Glomerular endothelial cell (primary cell): ENCODE measurements around the gene CLHC1. TPM values are rescaled to one million over a fixed set of nuclear protein-coding genes. Genes with fewer than 3 reads are reported as not detected.
"Not testable (repeated sequence)": the region's sequence is repeated elsewhere in the genome, so short reads cannot be mapped to it uniquely, and the experiment has no call there.

Experiments
- DNase-seq: peaks from one replicate; pipeline ENCODE4 v3.0.0-alpha.2; 2011; ENCODE audit warnings: low read depth, low spot score; ENCODE audit errors: extremely low read depth
- total RNA-seq: library from RNA; depleted of rRNA; stranded (reverse); fragments of >200 nt; gene quantifications from 2 replicates; pipeline ENCODE4 v1.2.3, GENCODE V29; 2015

The CLHC1 gene
- total RNA-seq, 1 donor from 2014 or later = 4.8 TPM

DNA sequence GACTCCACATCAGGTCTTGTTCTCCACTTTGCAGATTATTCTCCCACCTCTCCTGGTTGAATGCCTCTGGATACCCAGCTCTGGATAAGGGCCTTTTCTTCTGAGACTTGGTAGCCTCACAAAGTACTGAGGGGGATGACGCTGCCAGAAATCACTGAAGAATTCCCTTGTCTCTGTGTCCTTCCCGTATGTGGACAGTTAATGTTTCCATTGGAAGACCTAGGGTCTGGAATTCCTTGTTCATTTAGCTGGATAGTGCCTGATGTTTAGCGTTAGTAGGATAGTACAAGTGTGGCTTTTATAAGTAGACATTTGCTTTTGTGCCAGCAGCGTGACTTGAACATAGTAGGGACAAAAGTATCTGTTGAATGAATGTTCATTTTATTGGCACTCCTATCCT lies 76.9 kb downstream of the CLHC1 start:
- DNase-seq = no peak

GRCh38 chr2:55154525-55155030 lies 77.5 kb downstream of the CLHC1 start:
- no peak for DNase-seq

DNA sequence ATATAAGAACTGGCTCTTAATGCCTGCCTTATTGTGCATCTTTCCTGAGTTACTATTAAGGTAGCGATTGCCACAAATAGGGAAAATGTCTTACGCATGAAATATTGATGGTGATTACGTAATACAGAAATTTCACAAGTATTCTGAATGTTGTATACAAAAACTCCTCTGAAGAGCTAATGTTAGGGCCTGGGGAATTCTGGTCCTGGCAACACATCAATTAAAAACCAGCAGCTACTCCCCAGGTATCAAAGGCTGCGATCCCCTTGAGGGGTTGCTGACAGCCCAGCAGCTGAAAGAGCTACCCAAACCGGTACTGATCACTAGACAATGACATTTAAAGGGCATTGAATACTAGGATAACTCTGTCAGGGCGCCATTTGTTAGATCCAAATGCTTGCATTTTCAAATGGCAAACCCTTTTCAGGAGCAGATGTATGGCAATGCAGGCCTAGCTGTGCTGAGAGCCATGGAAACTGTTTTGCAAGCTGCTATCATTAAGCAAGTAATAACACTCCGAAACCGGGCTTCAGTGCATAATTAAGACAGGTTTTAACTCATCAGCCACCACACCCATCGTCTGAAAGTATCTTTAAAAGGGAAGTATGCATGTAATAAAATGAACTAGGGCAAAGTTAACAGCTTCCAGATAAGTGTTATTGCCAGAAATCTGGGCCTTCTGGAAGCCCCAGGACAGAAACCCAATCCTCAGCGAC lies 78.4 kb downstream of the CLHC1 start:
- DNase-seq = no peak

- no peak for DNase-seq
Observed at GRCh38 chr2:55152475-55153412, 79.3 kb downstream of the CLHC1 start.

DNA sequence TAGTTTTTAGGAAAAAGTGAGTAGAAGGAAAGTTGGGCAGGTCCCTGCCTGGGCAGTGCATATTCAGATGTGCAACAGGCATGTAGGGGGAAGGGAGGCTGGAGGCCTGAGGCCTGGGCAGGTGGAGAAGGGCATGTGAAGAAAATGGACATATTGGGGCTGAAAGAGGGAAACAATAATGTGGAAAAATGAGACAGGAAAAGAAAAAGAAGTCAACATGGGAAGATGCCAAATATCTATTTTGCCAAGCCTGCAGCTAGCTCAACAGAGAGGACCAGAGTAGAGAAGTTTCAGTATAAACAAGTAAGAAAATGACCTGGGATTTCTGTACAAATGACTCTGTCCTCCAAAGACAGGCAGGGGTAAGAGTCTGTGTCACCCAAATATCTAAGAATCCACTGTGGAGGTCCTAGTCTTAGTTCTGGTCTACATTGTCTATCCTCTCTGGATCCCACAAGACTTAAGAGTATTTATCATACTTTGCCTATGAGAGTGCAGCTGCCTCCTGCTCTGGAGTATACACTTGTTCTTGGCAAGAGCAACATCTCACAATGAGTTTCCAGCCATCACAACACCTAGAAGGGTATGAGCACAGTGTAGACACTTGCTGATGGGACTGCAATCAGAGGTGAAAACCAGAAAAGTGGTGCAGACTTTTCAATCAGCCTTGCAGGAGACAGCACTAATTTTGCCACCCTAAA lies 80.2 kb downstream of the CLHC1 start:
- DNase-seq = no peak

DNA sequence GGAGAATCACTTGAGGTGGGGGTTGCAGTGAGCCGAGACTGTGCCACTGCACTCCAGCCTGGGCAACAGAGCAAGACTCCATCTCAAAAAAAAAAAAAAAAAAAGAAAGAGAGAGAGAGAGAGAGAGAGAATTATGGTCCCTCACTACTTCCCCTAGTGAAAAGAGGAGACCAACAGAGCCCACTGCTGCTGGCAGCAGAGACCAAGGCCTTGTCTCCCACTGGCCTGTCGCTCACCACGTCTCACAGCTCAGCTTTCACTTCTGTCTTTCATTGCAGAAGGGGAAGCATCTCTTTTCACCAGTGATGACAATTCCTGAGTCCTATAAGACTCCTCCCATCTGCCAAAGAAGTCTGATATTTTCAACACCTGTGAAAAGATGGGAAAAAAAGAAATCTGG lies 81.3 kb downstream of the CLHC1 start:
- DNase-seq = no peak

- no peak for DNase-seq
Observed at GRCh38 chr2:55148269-55148668, 83.8 kb downstream of the CLHC1 start.

- no peak for DNase-seq
Observed at GRCh38 chr2:55147531-55147930, 84.6 kb downstream of the CLHC1 start.

- DNase-seq = no peak
Observed at GRCh38 chr2:55147041-55147440, 85.1 kb downstream of the CLHC1 start.

DNA sequence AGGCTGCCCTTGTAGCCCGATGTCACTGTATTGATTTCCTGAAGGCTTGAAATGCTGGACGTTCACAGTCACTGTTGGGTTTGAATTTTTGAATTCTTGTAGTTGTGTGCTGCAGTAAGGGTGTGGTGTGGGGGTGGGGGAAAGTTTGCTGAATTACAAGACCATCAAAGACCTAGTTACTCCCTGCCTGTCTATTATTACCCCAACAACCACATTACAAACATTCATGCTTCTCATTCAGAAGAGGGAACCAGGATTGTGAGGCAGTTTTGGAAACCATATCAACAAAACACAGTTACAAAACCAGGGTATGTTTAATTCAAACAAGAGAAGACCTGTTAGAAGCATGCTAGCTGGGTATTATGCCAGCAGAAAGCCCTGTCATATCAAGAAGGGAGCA lies 85.8 kb downstream of the CLHC1 start:
- DNase-seq = no peak

- no peak for DNase-seq
Observed at GRCh38 chr2:55144922-55145820, 86.9 kb downstream of the CLHC1 start.

DNA sequence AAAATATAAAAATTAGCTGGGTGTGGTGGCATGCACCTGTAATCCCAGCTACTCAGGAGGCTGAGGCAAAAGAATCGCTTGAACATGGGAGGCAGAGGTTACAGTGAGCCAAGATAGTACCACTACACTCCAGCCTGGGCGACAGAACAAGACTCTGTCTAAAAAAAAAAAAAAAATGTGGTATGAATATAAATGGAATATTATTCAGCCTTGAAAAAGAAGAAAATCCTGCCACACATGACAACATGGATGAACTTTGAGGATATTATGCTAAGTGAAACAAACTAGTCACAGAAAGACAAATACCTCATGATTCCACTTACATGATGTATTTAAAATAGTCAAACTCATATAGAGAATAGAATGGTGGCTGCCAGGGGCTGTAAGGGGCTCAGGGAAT lies 88.4 kb downstream of the CLHC1 start:
- DNase-seq = not testable (repeated sequence)

DNA sequence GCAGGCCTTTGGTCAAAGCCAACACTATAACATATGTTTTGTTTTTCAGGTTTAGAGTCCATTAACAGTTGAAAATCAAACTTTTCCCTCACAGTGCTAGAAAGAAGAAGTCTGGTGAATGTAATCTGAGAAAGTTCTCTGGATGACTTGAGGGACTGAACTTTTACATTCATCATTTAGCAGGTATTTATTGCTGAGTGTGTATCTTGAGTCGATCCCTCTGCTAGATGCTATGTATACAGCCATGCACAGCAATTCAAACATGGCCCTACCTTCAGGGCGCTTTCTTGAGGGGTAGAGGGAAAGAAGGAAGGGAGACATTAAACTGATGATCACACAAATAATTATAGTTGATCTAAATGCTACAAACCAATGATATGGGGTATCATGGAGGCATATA lies 89.6 kb downstream of the CLHC1 start:
- no peak for DNase-seq

DNA sequence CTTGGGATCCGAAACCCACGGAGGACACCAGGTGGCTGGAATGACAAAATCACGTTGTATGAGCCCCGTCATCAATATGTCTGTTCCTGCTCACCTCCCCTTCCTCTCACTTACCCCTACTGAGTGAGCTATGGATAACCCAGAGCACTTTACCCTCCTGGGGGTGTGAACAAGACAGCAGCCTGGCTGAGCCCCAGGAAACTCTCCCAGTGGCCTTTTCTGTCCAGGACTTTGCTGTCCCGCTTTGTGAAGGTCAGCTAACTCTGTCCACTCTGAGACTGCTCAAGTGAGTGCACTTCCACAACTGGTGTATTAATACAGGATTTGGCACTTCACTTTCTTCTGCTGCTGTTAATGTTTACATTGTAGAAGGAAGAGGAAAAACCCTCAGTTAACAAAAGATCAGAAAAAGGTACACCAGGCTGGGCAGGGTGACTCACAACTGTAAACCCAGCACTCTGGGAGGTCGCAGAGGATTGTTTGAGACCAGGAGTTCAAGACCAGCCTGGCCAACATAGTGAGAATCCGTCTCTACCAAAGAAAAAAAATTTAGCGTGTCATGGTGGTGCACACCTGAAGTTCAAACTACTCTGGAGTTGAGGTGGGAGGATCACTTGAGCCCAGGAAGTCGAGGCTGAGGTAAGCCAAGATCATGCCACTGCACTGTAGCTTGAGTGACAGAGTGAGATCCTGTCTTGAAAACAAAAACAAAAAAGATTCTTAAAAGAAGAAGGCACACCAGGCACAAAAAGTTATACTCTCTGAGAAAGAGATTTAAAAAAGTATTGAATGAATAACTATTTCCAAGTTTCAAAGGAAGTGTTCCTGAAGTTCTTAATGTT lies 90.3 kb downstream of the CLHC1 start:
- DNase-seq = no peak

DNA sequence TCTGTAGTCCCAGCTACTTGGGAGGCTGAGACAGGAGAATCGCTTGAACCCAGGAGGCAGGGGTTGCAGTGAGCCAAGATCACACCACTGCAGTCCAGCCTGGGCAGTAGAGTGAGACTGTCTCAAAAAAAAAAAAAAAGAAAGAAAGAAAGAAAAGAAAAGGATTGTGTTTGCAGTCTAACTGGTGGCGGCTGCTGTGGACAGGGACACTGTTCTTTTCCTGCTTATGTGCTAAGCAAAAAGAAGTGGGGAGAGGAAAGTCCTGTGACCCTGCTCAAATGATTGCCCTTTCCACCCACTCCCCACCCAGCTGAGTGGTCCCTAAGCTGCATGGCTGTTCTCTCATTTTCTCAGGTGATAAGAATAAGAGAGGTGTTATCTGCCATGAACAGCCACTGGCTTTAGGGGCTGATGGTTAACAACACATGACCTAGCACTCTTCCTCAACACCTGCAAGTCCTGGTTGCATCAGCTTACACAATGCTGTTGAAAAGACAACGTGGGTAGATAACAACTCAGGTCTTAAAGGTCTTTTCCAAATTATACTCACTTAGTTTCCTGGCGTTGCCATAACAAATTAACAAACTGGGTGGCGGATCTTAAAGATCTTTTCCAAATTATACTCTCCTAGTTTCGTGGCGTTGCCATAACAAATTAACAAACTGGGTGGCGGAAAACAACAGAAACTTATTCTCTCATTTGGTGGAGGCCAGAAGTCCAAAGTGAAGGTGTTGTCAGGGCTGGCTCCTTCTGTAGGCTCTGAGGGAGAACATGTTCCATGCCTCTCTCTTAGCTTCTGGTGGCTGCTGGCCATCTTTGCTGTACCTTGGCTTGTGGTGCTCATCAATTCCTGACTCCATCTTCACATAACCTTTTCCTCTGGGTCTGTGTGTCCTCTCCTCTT lies 91.5 kb downstream of the CLHC1 start:
- DNase-seq = no peak

DNA sequence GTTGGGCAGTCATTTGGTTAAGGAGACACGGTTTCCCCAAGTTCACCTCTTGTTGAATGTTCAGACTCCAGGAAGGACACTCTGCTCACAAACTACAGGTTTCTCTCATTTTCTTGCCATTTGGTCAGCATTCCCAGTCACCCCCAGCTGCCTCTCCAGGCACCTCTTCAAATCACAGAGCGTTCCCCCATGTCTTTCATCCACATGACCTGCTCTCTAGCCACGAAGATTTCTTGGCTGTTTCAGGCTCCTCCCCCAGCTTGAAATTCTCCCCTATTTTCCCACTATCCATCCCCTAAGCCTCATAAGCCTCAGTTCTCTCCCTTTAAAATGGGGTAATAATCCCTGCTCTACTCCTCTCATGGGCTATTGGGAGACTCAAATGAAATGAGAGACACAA lies 92.8 kb downstream of the CLHC1 start:
- DNase-seq = no peak

DNA sequence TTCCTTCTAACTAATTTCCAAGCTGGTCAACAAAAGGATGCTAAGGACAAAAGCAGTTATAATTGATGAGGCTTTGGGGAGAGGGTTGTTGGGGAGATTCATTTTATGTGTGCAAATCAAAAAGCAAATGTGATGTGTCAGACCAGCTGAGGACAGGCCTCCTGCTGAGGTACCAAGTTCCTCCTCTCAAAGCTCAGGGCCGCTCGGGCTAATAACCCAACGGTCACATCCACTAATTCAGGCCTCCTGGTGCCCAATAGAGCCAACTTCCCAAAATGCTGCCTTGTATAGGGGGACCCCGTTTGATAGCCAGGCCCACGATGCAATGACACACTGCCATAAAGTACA lies 93.2 kb downstream of the CLHC1 start:
- no peak for DNase-seq
